Activated CD4-positive, alpha-beta T cell treated with anti-CD3 and anti-CD28 coated beads, Interleukin-2, amount 10 ng/mL, durations not matched to agents 7 days and 5 days (primary cell): ENCODE results near the gene SSX5. TPM values are rescaled to one million over a fixed set of nuclear protein-coding genes. Genes with fewer than 3 reads are reported as not detected.
"Not testable (repeated sequence)": the region's sequence is repeated elsewhere in the genome, so short reads cannot be mapped to it uniquely, and the experiment has no call there.

Experiments
- CTCF ChIA-PET: fragments of 350-600 bp; sonication (Branson Sonifier 250); formaldehyde crosslinking; loops from one replicate; lab custom pipeline; 2021; ENCODE audit warnings: antibody characterized with exemption; lab: Charles Lee
- POLR2A ChIA-PET: fragments of 350-600 bp; sonication (Branson Sonifier 250); formaldehyde crosslinking; loops from one replicate; lab custom pipeline; 2021; ENCODE audit warnings: antibody characterized with exemption; lab: Charles Lee
- DNase-seq: peaks from one replicate; pipeline ENCODE4 v3.0.0-alpha.2; 2020
- H3K27ac Mint-ChIP-seq: one replicate; pipeline ENCODE4 v1.8.0; 2021; ENCODE audit warnings: mild to moderate bottlenecking, moderate library complexity, mixed read lengths
- H3K27me3 Mint-ChIP-seq: one replicate; pipeline ENCODE4 v1.8.0; 2021; ENCODE audit warnings: mixed read lengths
- H3K36me3 Mint-ChIP-seq: one replicate; pipeline ENCODE4 v1.8.0; 2021; ENCODE audit warnings: low read depth, mixed read lengths
- H3K4me1 Mint-ChIP-seq: one replicate; pipeline ENCODE4 v1.8.0; 2021; ENCODE audit warnings: mixed read lengths
- H3K4me3 Mint-ChIP-seq: one replicate; pipeline ENCODE4 v1.8.0; 2021; ENCODE audit warnings: mild to moderate bottlenecking, moderate library complexity, mixed read lengths
- H3K9me3 Mint-ChIP-seq: one replicate; pipeline ENCODE4 v1.8.0; 2021; ENCODE audit warnings: mixed read lengths
- total RNA-seq, 2 experiments: library from RNA; stranded (reverse); gene quantifications; one replicate each; pipeline ENCODE4 v1.2.3, GENCODE V29; 2021

Gene SSX5
- total RNA-seq, 2 experiments from 2014 or later = not detected

DNA sequence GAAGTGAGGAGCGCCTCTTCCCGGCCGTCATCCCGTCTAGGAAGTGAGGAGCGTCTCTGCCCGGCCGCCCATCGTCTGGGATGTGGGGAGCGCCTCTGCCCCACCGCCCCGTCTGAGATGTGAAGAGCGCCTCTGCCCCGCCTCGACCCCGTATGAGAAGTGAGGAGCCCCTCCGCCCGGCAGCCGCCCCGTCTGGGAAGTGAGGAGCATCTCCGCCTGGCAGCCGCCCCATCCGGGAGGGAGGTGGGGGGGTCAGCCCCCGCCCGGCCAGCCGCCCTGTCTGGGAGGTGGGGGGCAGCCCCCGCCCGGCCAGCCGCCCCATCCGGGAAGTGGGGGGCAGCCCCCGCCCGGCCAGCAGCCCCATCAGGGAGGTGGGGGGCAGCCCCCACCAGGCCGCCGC lies 57.5 kb downstream of the SSX5 start:
- H3K4me3 Mint-ChIP-seq, POLR2A ChIA-PET, CTCF ChIA-PET, H3K27me3 Mint-ChIP-seq, H3K9me3 Mint-ChIP-seq, H3K36me3 Mint-ChIP-seq, H3K27ac Mint-ChIP-seq, DNase-seq: not testable (repeated sequence)
- H3K4me1 Mint-ChIP-seq = peaks cover 16% of the 10 kb centered on the region

Other genes starting within 250 kb of the SSX5 start
- 10 to 100 TPM; 10.5 to 12.3 TPM for gene ZNF182, start 192.8 kb downstream of the SSX5 start, total RNA-seq
- gene SPACA5, start 189.8 kb downstream of the SSX5 start, total RNA-seq = under 1 TPM; 0.32 to 0.40 TPM
- under 1 TPM; 0.52 to 0.87 TPM for gene ZNF630, start 125.2 kb downstream of the SSX5 start, total RNA-seq
- gene SPACA5B, start 66.2 kb downstream of the SSX5 start, total RNA-seq = not detected
- gene SSX1, start 58.6 kb upstream of the SSX5 start, total RNA-seq = not detected
- not detected for gene SSX3, start 159.9 kb upstream of the SSX5 start, total RNA-seq
- not detected for gene SSX4, start 186.7 kb upstream of the SSX5 start, total RNA-seq
- not detected for gene SSX4B, start 215.2 kb upstream of the SSX5 start, total RNA-seq